Measurements from ENCODE around the gene PRPSAP1. TPM values are rescaled to one million over a fixed set of nuclear protein-coding genes. Genes with fewer than 3 reads are reported as not detected.
"Not testable (repeated sequence)": the region's sequence is repeated elsewhere in the genome, so short reads cannot be mapped to it uniquely, and the experiment has no call there.

PRPSAP1 gene
- total RNA-seq, 2 experiments from 2014 or later: 30.9 to 31.3 TPM

DNA sequence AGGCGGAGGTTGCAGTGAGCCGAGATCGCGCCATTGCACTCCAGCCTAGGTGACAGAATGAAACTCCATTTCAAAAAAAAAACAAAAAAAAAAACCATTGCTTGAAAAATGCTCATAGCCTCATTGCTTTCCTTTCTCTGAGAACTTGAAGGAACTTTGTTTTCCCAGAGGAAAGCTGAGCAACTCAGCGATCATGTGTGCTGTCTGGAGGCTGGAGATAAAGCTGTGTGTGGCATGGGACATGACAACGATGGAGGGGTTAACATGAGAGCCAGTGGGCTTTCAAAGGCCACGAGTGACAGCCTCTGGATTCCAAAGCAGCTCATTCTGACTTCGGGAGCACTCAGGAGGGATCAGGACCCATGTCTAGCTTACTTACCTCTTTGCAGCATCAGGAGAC lies 24.1 kb downstream of the PRPSAP1 start:
- H3K9me3 Mint-ChIP-seq: no peaks in the 10 kb centered on the region
- no peak overlapping the region for H3K4me3 Mint-ChIP-seq
- no peak for DNase-seq
- H3K27ac Mint-ChIP-seq: no peak overlapping the region
- no peaks in the 10 kb centered on the region for H3K27me3 Mint-ChIP-seq
- H3K36me3 Mint-ChIP-seq: peaks cover 4% of the 10 kb centered on the region
- no peaks in the 10 kb centered on the region for H3K4me1 Mint-ChIP-seq

DNA sequence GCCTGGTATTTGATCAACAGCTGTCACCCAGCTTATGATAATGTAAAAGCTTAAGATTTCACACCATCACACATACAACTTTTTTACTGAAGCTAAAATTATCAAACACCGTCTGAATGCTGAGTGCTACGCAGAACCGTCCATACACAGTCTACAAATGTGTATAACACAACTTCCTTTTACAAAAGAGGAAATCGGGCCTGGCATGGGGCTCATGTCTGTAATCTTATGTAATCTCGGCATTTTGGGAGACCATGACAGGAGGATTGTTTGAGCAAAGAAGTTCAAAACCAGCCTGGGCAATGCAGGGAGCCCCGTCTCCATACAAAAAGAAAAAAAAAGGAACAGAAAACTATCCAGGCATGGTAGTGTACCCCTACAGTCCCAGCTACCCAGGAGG lies 26.0 kb downstream of the PRPSAP1 start:
- Mint-ChIP-seq H3K4me3 (no peak overlapping the region), H3K27me3 (no peaks in the 10 kb centered on the region), H3K9me3 (no peaks in the 10 kb centered on the region), H3K4me1 (no peaks in the 10 kb centered on the region), H3K36me3 (peaks cover 4% of the 10 kb centered on the region), H3K27ac (no peak overlapping the region)
- no peak for DNase-seq

DNA sequence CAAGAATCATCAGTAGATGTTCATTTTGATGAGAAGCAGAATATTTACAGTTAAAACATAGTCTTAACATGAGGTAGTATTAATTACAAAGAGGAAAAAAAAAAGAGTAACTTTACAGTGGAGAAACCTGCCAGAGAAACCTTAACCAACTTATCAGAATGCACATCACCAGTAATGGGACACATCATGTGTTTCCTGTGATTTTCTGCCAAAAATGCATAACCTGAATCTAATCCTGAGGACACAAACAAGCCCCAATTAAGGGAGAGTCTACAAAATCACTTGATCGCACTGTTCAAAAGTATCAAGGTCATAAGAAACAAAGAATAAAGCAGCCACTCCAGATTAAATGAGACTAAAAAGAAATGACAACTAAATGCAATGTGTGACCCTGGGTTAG lies 27.4 kb downstream of the PRPSAP1 start:
- H3K9me3 Mint-ChIP-seq: no peaks in the 10 kb centered on the region
- H3K27me3 Mint-ChIP-seq: no peaks in the 10 kb centered on the region
- no peak overlapping the region for H3K4me3 Mint-ChIP-seq
- no peak overlapping the region for H3K27ac Mint-ChIP-seq
- no peak for DNase-seq
- no peaks in the 10 kb centered on the region for H3K4me1 Mint-ChIP-seq
- peaks cover 4% of the 10 kb centered on the region for H3K36me3 Mint-ChIP-seq

DNA sequence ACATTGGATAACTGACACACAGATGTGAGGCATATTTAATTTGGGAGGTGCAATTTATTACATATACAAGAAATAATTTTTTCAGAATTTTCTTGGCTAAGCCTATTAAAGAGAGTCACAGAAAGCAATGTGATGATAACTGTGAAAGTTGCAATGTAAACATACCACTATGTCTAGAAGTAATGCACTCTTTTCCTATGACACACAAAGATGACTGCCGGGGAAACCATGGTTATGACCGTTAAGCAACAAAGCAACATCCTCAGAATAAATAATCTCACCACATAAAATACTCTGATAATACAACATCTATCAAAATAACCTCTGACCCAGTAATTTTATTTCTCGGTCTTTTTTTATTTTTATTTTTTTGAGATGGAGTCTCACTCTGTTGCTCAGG lies 35.1 kb downstream of the PRPSAP1 start:
- H3K9me3 Mint-ChIP-seq: no peaks in the 10 kb centered on the region
- no peak overlapping the region for H3K27ac Mint-ChIP-seq
- no peaks in the 10 kb centered on the region for H3K27me3 Mint-ChIP-seq
- H3K4me3 Mint-ChIP-seq: no peak overlapping the region
- no peak for DNase-seq
- peaks cover 1% of the 10 kb centered on the region for H3K36me3 Mint-ChIP-seq
- no peaks in the 10 kb centered on the region for H3K4me1 Mint-ChIP-seq

DNA sequence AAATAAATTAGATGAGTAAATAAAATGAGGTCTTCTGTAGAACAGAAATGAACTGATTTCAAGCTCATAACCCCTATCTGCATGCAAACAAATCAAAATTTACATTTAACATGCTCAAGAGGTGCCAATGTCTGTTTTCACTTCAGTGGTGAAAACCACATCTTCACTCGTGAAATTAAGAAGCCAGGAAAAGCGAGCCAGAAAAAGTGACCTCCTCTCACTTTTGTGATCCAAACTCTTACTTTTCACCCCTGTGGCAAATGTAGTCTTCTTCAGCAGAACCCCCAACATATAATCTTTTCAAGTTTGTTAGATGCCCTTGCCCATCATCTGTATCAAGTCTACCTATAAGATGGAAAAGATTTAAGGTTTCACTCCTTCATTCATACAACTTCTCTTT lies 36.2 kb downstream of the PRPSAP1 start:
- Mint-ChIP-seq H3K4me3 (no peak overlapping the region), H3K4me1 (no peaks in the 10 kb centered on the region), H3K27me3 (no peaks in the 10 kb centered on the region), H3K9me3 (no peaks in the 10 kb centered on the region), H3K36me3 (peaks cover 1% of the 10 kb centered on the region), H3K27ac (no peak overlapping the region)
- no peak for DNase-seq

DNA sequence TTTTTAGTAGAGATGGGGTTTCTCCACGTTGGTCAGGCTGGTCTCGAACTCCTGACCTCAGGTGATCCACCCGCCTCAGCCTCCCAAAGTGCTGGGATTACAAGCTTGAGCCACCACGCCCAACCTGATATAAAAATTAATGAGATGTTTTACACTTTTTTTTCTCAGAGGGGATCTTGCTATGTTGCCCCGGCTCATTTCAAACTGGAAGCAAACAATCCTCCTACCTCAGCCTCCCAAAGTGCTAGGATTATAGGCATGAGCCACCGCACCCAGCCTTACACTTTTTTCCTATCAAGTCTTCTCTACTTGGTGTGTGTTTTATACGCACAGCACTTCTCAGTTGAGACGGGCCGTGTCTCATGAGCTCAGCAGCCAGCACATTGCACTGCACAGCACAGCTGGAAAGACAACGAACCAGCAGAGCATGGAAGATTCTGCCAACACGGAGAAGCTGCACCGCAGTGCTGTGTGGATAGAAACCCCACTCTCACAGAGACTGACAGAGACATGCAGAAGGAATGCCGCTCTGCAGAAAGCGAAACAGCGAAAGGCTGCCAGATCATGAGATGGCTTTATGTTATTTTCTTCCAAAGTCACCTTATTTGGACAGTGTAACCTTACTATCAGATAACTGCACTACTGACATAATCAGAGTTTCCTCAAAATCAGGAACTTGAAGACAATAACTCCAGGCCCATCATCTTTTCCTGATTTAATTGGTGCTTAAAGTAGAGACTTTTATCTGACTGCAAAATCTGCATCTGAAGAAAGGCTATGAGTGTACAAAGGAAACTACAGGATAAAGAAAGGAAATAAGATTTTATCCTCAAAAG lies 39.1 kb downstream of the PRPSAP1 start:
- H3K4me1 Mint-ChIP-seq: no peaks in the 10 kb centered on the region
- no peak overlapping the region for H3K27ac Mint-ChIP-seq

DNA sequence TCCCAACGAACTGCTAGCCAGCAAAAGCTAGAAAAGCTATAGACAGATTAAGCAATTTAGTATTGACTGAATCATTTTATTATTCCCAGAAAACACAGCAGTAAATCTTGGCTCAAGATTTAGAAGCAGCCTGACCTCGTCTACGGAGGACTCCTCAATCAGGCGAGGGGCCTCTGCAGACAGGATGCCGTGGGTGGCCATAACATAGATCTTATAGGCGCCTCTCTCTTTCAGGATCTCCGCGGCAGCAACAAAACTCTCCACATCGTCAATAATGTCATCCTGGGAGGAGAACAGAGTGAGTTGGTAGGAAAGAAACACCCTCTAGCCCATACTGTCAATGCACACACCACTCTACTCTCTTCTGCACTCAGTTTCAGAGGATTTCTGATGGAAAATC lies 41.0 kb downstream of the PRPSAP1 start:
- no peak overlapping the region for H3K27ac Mint-ChIP-seq

More for the DNA sequence above, 39.1 kb downstream of the PRPSAP1 start:
- H3K4me3 Mint-ChIP-seq: no peak overlapping the region
- H3K36me3 Mint-ChIP-seq: no peaks in the 10 kb centered on the region
- no peaks in the 10 kb centered on the region for H3K9me3 Mint-ChIP-seq
- no peak for DNase-seq
- no peaks in the 10 kb centered on the region for H3K27me3 Mint-ChIP-seq

DNA sequence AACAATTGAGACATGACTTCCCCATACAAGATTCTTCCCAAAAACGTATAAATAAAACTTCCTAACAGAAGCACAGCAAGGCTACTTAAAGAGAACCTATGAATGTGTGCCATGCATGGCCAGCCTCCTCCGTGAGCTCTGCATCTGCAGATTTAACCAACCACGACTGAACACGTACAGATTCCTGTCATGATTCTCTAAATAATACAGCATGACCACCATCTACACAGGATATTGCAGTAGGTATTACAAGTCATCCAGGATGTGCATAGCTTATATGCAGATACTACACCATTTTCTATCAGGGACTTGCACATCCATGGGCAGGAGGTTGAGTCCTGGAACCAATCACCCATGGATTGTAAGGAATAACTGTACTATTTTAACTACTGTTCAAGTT lies 44.3 kb downstream of the PRPSAP1 start:
- no peaks in the 10 kb centered on the region for H3K4me1 Mint-ChIP-seq
- DNase-seq: no peak
- no peaks in the 10 kb centered on the region for H3K36me3 Mint-ChIP-seq
- no peak overlapping the region for H3K4me3 Mint-ChIP-seq
- no peaks in the 10 kb centered on the region for H3K27me3 Mint-ChIP-seq
- no peaks in the 10 kb centered on the region for H3K9me3 Mint-ChIP-seq
- no peak overlapping the region for H3K27ac Mint-ChIP-seq

More for the DNA sequence above, 41.0 kb downstream of the PRPSAP1 start:
- H3K4me1 Mint-ChIP-seq: no peaks in the 10 kb centered on the region
- H3K9me3 Mint-ChIP-seq: no peaks in the 10 kb centered on the region
- H3K4me3 Mint-ChIP-seq: no peak overlapping the region
- H3K36me3 Mint-ChIP-seq: no peaks in the 10 kb centered on the region
- no peaks in the 10 kb centered on the region for H3K27me3 Mint-ChIP-seq
- no peak for DNase-seq

DNA sequence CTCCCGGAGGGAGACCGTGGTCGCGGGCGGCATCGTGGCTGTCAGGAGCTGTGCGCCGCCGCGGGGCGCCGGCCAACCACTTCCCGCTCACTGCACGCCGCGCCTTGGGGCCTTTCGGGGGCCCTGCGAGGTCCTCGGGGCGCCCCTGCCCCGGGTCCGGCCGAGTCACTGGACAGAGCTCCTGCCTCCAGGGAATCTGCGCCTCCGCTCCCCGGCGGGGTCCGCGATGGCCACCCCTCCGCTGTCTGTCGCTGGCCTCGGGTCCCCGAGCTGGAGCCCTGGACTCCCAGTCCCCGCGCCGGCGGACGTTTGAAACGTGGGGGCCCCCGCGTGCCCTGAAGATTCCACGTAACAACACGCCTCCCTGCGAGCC lies 45.8 kb downstream of the PRPSAP1 start, which contains the start of gene QRICH2:
TSS of gene QRICH2 (minus strand) at position 311 of the 373 bp plus-strand sequence. CDS start at position 33, 278 bp downstream.
- Mint-ChIP-seq H3K27me3 (no peaks in the 10 kb centered on the region), H3K27ac (no peak within 1 kb of the TSS), H3K4me1 (peaks cover 1% of the 10 kb centered on the region), H3K36me3 (no peaks in the 10 kb centered on the region), H3K9me3 (no peaks in the 10 kb centered on the region), H3K4me3 (no peak within 1 kb of the TSS)
- no peak for DNase-seq

DNA sequence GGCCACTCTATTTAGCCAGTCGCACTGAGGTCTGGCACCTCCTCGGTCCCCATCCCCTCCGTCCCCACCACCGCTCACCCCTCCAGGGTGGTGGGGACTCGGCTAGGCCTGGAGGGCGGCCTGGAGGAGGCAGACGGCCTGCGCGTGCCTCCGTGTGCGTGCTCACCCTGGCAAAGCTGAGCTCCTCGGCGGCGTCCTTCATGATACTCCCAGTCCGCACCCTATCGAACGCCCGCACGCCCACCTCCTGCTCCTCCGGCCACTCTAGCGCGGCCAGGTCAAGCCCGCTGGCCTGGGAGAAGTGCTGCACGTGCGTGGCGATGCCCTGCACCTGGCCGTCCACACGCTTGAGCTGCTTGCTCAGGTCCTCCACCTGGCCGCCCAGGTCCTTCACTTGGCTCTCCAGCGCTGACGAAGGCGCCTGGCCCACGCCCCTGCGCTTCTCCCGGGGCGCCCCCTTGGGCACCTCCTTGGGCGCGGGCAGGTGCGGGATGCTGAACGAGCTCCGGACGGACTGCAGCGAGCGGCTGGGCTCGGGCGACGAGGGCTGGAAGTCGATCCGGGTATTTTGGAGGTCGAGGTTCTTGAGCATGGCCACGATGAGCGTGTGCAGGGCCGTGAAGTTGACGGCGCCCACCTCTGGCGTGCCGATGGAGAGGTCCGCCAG lies 46.3 kb downstream of the PRPSAP1 start:
- Mint-ChIP-seq H3K27ac (no peak overlapping the region), H3K4me1 (peaks cover 1% of the 10 kb centered on the region), H3K9me3 (no peaks in the 10 kb centered on the region), H3K27me3 (no peaks in the 10 kb centered on the region), H3K4me3 (no peak overlapping the region), H3K36me3 (no peaks in the 10 kb centered on the region)
- DNase-seq: no peak

DNA sequence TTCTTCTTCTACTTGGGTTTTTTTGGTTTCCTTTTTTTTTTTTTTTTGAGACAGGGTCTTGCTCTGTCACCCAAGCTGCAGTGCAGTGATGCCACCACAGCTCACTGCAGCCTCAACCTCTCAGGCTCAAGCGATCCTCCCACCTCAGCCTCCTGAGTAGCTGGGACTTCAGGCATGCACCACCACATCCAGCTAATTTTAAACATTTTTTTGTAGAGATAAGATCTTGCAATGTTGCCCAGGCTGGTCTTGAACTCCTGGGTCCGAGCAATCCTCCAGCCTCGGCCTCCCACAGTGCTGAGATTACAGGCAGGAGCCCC lies 48.6 kb downstream of the PRPSAP1 start:
- H3K9me3 Mint-ChIP-seq, DNase-seq, H3K36me3 Mint-ChIP-seq, H3K27ac Mint-ChIP-seq, H3K4me1 Mint-ChIP-seq, H3K4me3 Mint-ChIP-seq, H3K27me3 Mint-ChIP-seq: not testable (repeated sequence)

DNA sequence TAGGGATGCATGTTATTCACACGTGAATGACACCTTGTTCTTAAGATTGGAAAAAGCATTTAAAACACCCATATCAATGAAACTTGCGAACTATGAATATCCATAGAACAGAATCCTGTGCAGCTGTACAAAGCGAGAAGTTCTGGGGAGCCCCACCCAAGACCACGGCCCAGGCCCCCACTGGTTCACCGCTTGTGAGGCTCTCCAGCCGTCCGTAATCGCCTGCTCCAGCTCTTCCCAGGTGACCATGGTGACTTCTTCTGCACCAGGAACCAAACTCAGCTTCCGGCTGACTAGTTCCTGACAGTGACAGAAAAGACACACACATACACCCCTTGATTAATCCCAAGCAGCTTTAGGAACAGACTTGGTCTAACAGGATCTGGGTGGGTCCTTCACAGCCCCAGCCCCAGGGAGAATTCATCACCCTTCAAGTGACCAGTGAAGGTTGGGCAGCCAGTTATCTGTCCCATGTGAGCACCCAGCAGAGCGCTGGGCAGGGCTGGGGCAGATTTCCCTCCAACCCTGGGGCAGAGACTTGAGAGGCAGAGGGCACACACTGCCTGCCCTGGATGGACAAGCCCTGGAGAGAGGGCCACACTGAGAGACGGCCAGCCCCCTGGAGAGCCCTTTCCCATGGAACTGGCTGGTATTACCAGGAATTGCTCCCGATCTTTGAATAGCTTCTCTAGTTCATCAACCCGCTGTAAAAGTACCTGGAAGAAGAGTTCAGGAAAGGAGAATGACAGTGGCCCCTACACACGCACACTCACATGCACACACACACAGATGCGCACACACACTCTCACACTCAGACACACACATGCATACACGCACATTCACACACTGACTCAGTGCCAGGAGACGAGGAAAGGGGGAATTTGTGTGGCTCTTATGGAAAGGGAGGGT lies 49.2 kb downstream of the PRPSAP1 start:
- H3K9me3 Mint-ChIP-seq: no peaks in the 10 kb centered on the region
- no peak overlapping the region for H3K27ac Mint-ChIP-seq
- H3K4me1 Mint-ChIP-seq: peaks cover 1% of the 10 kb centered on the region
- H3K36me3 Mint-ChIP-seq: no peaks in the 10 kb centered on the region
- H3K4me3 Mint-ChIP-seq: no peak overlapping the region
- no peaks in the 10 kb centered on the region for H3K27me3 Mint-ChIP-seq
- no peak for DNase-seq

DNA sequence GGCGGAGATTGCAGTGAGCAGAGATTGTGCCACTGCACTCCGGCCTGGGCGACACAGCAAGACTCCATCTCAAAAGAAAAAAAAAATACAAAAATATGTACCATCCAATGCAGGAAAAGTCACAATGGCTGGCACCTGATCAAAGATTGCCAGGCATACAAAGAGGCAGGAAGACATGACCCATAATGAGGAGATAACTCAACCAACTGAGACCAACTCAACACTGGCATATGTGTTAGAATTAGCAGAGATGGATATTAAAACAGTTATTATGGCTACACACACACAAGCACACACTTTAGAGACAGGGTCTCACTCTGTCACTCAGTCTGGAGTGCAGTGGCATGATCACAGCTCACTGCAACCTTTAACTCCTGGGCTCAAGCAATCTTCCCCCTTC lies 56.3 kb downstream of the PRPSAP1 start:
- H3K9me3 Mint-ChIP-seq: no peaks in the 10 kb centered on the region
- H3K36me3 Mint-ChIP-seq: no peaks in the 10 kb centered on the region
- no peaks in the 10 kb centered on the region for H3K27me3 Mint-ChIP-seq
- H3K27ac Mint-ChIP-seq: no peak overlapping the region
- peaks cover 3% of the 10 kb centered on the region for H3K4me1 Mint-ChIP-seq
- H3K4me3 Mint-ChIP-seq: no peak overlapping the region
- no peak for DNase-seq

DNA sequence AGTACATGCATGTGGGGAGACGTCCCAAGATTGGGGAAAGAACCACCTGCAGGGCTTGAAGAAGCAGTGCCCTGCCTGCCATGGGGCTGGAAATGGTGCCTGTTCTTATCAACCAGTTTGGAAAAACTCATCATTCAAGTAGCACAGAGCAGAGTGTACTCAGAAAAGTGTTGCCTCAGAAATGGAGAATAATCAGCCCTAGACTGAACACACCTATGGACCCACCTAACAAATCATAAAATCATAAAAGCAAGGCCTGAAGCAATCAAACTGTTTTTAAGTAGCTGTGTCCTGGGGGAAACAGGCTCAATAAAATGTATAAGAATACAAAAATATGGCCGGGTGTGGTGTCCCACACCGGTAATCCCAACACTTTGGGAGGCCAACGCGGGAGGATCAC lies 56.8 kb downstream of the PRPSAP1 start:
- Mint-ChIP-seq H3K4me3 (no peak overlapping the region), H3K27ac (no peak overlapping the region), H3K9me3 (no peaks in the 10 kb centered on the region), H3K27me3 (no peaks in the 10 kb centered on the region), H3K36me3 (no peaks in the 10 kb centered on the region), H3K4me1 (peaks cover 3% of the 10 kb centered on the region)
- DNase-seq: no peak

DNA sequence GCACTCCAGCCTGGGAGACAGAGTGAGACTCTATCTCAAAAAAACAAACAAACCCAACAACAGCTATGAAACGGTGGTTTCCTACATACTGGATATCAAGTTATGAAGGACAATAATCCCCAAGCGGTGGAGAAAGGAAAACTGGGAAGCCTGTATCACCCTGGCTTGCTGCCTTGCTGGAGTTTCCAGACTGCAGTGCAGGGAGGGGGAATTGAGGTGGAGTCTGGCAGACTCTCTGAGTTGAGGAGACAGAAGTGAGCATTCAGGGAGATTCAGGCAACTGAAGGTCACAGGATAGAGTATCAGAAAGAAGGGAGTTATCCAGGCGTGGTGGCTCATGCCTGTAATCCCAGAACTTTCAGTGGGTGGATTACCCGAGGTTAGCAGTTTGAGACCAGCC lies 57.5 kb downstream of the PRPSAP1 start:
- DNase-seq: no peak
- H3K4me3 Mint-ChIP-seq: no peak overlapping the region
- H3K27me3 Mint-ChIP-seq: no peaks in the 10 kb centered on the region
- no peaks in the 10 kb centered on the region for H3K36me3 Mint-ChIP-seq
- no peaks in the 10 kb centered on the region for H3K9me3 Mint-ChIP-seq
- H3K4me1 Mint-ChIP-seq: peaks cover 3% of the 10 kb centered on the region
- no peak overlapping the region for H3K27ac Mint-ChIP-seq
